Peyer's patch (tissue), 4 donors: ENCODE data around the gene NR2E1. TPM values are rescaled to one million over a fixed set of nuclear protein-coding genes. Genes with fewer than 3 reads are reported as not detected.
A peak's percentile ranks its signal among the peaks of the same experiment; 100 is the strongest.

Source experiments
- DNase-seq, 3 donors: peaks; one replicate each; pipeline ENCODE4 v3.0.0-alpha.2; 2017 to 2019
- H3K27ac ChIP-seq, 4 donors: fragments of 200-600 bp; sonication (generic); one replicate each; pipeline ENCODE4 v1.5.1; 2016 to 2019
- H3K27me3 ChIP-seq, 2 donors: fragments of 200-600 bp; sonication (generic); one replicate each; pipeline ENCODE4 v1.5.1; 2019
- H3K36me3 ChIP-seq, 3 donors: fragments of 200-600 bp; sonication (generic); one replicate each; pipeline ENCODE4 v1.5.1; 2016 to 2019
- H3K4me1 ChIP-seq, 4 donors: fragments of 200-600 bp; sonication (generic); one replicate each; pipeline ENCODE4 v1.5.1; 2016 to 2019
- H3K4me3 ChIP-seq, 4 donors: fragments of 200-600 bp; sonication (generic); 1 replicate in 3 of 4; 2 replicates in 1 of 4; pipeline ENCODE4 v1.5.1; 2016 to 2019; ENCODE audit warnings: mild to moderate bottlenecking in 1 of 4
- H3K9me3 ChIP-seq, 4 donors: fragments of 200-600 bp; sonication (generic); one replicate each; pipeline ENCODE4 v1.5.1; 2016 to 2019; ENCODE audit warnings: mild to moderate bottlenecking in 1 of 4
- CTCF ChIP-seq, 6 experiments: fragments of 450-650 bp in 4 of 6; fragments of 200-600 bp in 2 of 6; sonication (generic) in 1 of 6; IDR thresholded peaks; one replicate each; pipeline ENCODE4 v1.5.1; 2017 to 2019; ENCODE audit warnings: antibody characterized with exemption in 6 of 6, mild to moderate bottlenecking in 3 of 6, moderate library complexity in 1 of 6
- POLR2A ChIP-seq, 2 donors: fragments of 450-650 bp; IDR thresholded peaks; one replicate each; pipeline ENCODE4 v1.5.1; 2017; ENCODE audit warnings: antibody characterized with exemption in 2 of 2, mild to moderate bottlenecking in 2 of 2, moderate library complexity in 2 of 2
- total RNA-seq, 4 donors: library from RNA; depleted of rRNA; stranded (reverse); fragments of >200 nt; gene quantifications; one replicate each; pipeline ENCODE4 v1.1.0, GENCODE V29; 2016

The NR2E1 gene
- total RNA-seq, 4 donors from 2014 or later = not detected

GRCh38 chr6:108169464-108170331 lies 3.9 kb downstream of the NR2E1 start:
- TF ChIP-seq CTCF (IDR thresholded peaks at IDR 0.05) (no peak), POLR2A (IDR thresholded peaks at IDR 0.05) (no peak)
- Histone ChIP-seq H3K27ac (no peak overlapping the region), H3K36me3 (no peaks in the 10 kb centered on the region), H3K4me1 (peaks cover 4 to 59% (median 22%) of the 10 kb centered on the region in 4 donors), H3K9me3 (peaks cover 0 to 7% (median 0%) of the 10 kb centered on the region in 4 donors), H3K27me3 (peaks cover 6 to 77% of the 10 kb centered on the region in 2 donors), H3K4me3 (peak overlapping the region in 2 of 4 donors; percentile 6 to 35)
- DNase-seq = no peak

- TF ChIP-seq CTCF (IDR thresholded peaks at IDR 0.05) = no peak
- TF ChIP-seq POLR2A (IDR thresholded peaks at IDR 0.05) = no peak
Observed at GRCh38 chr6:108170332-108171290, 4.8 kb downstream of the NR2E1 start.

GRCh38 chr6:108171291-108171917 lies 5.6 kb downstream of the NR2E1 start:
- Histone ChIP-seq H3K36me3 (no peaks in the 10 kb centered on the region), H3K9me3 (no peaks in the 10 kb centered on the region), H3K4me3 (no peak overlapping the region), H3K4me1 (peaks cover 4 to 58% (median 25%) of the 10 kb centered on the region in 4 donors), H3K27ac (no peak overlapping the region), H3K27me3 (peaks cover 0 to 77% of the 10 kb centered on the region in 2 donors)
- DNase-seq = no peak
- TF ChIP-seq POLR2A (IDR thresholded peaks at IDR 0.05) = no peak
- no peak for TF ChIP-seq CTCF (IDR thresholded peaks at IDR 0.05)

More at GRCh38 chr6:108170332-108171290, 4.8 kb downstream of the NR2E1 start:
- H3K9me3 ChIP-seq = no peaks in the 10 kb centered on the region
- peaks cover 4 to 58% (median 22%) of the 10 kb centered on the region in 4 donors for H3K4me1 ChIP-seq
- no peak for DNase-seq
- no peak overlapping the region for H3K27ac ChIP-seq
- H3K4me3 ChIP-seq = no peak overlapping the region
- H3K27me3 ChIP-seq = peaks cover 0 to 77% of the 10 kb centered on the region in 2 donors
- H3K36me3 ChIP-seq = no peaks in the 10 kb centered on the region

GRCh38 chr6:108171918-108172516 lies 6.2 kb downstream of the NR2E1 start:
- Histone ChIP-seq H3K9me3 (no peaks in the 10 kb centered on the region), H3K4me3 (no peak overlapping the region), H3K27ac (no peak overlapping the region), H3K27me3 (peaks cover 0 to 76% of the 10 kb centered on the region in 2 donors), H3K4me1 (peaks cover 4 to 54% (median 22%) of the 10 kb centered on the region in 4 donors), H3K36me3 (no peaks in the 10 kb centered on the region)
- no peak for TF ChIP-seq POLR2A (IDR thresholded peaks at IDR 0.05)
- TF ChIP-seq CTCF (IDR thresholded peaks at IDR 0.05) = no peak
- no peak for DNase-seq
